ENCODE data around the gene FARS2.

FARS2 gene

DNA sequence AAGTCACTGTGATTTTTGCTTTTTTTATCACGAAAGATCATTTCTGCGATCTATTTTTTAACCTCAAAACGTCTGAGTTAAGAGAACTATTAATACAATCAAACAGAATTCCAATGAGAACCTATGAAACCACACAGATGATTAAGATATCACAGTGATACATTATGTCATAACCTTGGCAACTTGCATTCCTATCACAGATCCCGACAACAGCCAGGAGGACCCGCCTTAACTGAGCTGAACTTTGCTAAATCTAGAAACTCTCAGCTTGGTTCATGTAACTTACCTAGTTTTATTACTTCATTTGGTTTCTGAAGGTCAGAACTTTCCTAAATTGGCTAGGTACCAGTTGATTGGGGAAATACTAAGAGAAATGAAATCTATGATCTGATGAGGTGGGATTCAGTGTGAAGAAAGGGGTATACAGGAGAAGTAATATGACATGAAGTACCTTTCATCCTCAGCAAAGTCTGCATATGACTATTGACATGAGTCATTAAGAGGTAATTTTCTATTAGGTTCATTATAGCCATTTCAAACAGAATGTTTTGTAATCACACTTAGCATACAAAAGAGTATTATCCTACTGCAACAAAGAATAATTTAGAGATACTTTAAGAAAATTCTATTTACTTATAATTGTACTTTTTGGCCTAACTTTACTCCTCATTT, 11.7 kb upstream of the FARS2 start:
- DNase-seq (ENCODE audit: low read depth, low spot score), result no peak

DNA sequence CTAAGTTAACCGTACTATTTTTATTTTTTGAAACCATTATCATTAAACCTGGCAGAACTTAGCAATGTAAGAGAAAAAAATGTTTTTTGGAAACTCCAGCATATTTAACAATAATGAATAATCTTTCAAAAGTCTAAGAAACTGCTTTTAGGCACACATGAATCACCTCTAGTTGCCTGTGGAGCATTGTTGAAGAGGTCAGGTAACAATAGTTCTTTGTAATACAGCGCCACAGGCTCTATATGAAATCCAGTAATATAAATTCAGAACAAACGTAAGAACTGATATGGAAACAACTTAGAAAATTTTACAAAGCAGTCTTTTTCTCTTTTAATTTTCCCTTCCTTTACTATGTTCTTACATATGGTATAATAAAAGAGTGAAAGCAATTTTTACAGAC, 10.9 kb upstream of the FARS2 start:
- DNase-seq (ENCODE audit: low read depth, low spot score), result no peak

DNA sequence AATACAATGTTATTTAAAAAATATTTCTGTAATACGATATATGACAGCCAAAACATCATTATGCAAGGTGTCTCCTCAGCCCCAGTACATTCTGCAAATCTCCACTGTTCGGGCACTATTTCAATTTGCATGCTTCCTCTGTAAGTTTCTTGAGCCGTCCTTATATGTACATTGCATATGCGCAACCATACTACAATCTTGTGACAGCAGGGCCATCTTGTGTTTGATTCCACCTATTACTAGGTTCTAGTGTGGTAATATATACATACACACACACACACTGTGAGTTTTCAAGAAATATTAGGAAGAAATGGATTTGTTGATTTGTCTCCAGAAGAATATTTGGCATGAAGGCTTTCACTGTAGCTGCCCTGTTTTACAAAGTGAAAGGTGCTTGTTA, 10.4 kb upstream of the FARS2 start:
- DNase-seq (ENCODE audit: low read depth, low spot score), result no peak

DNA sequence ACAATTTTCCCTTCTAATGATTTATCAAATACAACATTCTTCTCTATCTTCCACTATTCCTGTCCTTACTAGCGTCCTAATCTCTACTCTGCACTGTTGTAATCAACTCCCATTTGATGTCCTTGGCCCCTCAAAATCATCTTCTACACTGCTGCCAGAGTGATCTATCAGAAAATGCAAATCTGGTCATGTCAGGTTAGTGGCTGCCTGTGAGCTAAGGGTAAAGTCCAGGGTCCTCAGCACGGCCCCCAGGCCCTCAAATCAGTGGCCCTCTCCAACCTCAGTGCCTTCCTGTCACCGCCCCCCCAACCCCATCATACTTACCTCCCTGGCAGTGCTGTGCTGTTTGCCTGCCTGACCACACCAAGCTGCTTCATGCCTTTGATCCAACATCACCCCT, 4.4 kb upstream of the FARS2 start:
- DNase-seq (ENCODE audit: low read depth, low spot score), result no peak

DNA sequence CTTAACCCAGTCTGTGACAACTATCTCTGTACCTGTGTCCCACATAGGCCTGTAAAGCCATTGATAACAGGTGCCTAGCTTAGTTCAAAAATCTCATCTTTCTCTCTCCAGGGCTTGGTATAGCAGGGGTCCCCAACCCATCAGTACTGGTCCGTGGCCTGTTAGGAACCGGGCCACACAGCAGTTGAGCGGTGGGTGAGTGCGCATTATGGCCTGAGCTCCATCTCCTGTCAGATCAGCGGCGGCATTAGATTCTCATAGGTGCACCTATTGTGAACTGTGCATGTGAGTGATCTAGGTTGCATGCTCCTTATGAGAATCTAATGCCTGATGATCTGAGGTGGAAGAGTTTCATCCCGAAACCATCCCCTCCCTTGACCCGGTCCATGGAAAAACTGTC, 3.9 kb upstream of the FARS2 start:
- DNase-seq (ENCODE audit: low read depth, low spot score), result no peak

DNA sequence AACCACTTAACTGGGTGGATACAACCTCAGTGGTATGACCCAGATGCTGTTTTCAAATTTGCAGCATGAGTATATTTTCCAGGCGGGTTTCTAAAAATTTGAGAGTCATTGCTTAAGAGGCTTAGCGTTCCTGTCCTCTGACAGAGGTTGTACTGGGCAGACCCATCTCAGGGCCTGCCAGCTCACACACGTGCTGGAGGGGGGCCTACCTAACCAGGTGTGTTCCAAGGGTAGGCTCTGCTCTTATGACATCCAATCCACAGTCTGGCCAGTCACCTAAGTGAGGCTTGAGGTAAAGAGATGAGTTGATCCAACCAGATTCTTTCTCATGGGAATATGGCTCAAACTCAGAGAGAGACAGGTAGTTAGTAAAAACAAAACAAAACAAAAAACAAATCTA, 1.9 kb upstream of the FARS2 start:
- DNase-seq (ENCODE audit: low read depth, low spot score), result no peak

DNA sequence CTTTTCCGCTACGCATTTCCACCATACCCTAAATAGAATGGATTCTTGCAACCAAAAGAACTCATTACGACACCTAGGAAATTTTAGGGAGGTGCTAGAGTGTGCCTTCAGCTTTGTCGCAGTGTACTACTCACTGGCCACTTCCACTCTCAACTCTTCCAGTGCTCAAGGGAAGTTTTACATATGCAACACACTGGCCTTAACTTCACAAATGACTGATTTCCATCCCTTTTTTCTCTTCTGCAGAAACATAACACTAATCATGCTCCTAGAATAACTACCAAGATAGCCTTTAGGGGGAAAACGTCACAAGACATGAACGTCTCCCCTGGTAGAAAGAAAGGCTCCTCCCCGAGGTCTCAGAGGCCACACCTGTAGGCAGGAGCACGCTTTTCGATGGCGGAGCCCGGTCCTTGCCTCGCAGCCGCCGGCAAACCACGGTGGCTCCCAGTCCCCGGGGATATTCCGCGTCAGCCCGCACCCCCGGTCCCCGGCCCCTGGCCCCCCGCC, 1.1 kb upstream of the FARS2 start:
- DNase-seq (ENCODE audit: low read depth, low spot score), result peak; percentile 75

DNA sequence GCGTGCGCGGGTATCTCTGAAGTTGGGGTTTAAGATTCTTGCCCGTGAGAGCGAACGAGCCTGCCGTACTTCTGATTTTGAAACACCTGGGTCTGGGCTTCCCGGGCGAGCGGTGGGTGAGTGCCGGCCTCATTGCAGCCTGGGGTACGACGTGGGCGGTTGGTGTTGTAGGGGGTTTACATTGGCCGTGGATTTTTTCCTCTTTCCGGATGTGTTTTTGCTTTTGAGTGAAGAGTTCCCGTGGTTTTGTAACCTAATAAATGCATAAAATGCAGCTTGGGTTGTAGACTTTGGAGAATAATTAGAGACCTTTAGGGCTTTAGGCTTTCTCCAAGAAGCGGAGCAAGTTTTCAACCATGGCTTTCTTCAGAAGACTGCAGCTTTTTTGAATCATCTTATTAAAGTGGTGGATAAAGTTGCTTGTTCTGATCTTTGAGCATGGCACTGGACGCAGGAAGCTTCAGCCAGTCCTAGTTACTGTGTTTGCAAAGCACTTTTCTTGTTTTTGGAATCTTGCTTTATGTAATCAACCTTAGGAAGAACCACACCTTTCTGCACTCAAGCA, 314 bp downstream of the FARS2 start:
- DNase-seq (ENCODE audit: low read depth, low spot score), result peak; percentile 11

DNA sequence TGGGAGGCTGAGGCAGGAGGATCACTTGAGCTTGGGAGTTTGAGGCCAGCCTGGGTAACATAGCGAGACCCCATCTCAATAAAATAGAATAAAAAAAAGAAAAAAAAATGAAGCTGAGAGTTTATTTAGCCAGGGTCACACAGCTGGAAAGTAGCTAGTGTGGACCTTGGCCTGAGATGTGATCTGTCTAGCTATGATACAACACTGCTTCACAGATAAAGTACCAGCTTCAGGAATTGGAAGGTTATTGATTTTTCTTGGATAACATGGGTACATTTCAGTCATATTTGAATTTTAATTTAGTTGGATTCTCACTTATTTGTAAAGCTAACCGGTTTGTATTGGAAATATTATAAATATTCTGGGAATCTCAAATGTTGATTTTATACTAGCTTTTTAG, 5.1 kb downstream of the FARS2 start:
- no peak for DNase-seq (ENCODE audit: low read depth, low spot score)

DNA sequence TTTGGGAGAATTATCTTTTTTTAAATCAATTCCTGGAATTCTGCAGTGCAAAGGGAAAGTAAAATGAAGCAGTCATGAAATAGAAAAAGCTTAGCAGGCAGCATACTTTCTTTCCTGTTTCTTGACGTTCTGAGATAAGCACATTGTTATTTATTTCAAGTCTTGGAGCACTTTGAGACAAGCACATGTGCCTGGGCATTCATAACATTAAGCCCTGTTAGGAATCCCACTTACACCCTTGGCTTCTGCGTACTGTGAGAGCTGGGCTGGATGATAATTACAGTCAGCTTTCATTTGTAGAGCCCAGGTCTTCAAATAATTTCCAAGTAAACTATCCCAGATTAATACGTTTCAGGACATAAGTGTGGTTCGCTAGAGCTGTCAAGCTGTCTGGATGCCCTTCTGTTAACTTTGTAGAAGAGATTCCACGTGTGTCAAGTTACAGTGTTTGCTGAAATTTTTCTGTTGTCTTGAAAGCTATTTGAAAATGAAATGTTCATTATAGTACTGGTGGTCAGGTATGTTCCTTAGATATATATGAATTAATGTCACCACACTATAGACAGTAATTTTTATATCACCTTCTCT, 8.9 kb downstream of the FARS2 start:
- DNase-seq (ENCODE audit: low read depth, low spot score), result no peak

DNA sequence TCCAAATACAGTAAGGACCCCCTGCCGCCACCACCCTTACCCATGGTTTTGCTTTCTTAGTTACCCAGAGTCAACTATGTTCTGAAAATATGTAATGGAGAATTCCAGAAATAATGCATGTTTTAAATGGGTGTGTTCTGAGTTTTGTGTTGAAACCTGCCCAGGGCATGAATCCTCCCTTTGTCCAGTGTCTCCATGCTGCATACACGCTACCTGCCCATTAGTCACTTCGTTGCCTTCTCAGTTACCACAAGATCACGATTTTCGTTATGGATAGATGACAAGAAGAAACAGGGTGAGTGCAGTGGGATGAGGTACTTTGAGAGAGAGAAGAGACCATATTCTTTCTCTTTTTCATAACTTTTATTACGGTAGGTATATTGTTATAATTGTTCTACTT, 10.6 kb downstream of the FARS2 start:
- DNase-seq (ENCODE audit: low read depth, low spot score), result no peak

DNA sequence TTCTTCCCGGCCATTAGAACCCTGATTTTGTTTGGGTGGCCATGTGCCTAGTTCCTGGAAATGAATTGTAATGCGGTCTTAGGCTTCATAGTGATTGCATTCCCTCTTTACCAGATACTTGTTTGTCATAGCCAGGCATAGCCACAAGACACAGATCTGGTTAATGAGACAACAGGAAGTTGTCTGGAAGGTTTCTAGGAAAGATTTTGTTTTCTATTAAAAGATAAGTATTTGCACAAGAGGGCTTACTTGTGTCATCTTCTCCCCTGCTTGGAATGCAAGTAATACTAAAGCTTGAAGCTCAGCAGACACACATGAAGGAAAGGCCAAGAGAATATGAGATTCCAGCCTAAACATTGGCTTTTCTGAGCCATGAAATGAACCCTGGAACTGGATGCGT, 12.9 kb downstream of the FARS2 start:
- DNase-seq (ENCODE audit: low read depth, low spot score), result no peak

DNA sequence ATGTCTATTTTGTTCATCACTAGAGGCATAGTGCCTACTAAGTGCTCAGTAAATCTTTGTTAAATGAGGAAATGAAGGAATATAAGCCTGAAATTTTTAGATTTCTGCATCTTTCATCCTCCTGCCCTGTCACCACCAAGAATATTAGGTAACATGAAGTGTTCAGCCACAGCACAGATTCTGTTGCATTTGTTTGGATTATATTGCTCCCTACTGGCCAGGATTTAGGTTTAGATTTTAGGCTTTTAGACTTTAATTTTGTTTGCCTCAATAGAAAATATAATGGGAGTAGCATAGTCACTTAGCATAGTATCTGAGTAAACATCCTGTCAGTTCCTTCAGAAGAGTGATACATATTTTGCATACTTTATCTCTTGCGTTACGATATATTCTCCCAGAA, 14.2 kb downstream of the FARS2 start:
- DNase-seq (ENCODE audit: low read depth, low spot score), result no peak

DNA sequence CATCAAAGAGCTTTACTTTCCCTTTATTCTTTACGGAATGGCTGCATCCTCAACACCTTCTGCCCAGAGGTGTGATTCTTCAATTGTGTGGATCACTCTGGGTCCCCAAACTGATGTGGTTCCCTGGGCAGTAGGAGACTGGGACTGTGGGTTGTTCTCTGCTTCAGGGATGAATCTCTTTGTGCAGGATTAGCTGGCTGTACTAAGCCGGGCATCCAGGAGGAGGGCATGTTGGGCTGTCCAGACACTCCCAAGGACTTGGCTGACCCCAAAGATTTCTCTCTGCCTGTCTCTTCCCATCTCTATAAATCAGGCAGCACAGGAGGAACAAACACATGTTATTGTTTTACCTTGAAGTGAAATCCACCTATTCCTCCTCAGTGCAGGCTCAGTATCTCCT, 15.3 kb downstream of the FARS2 start:
- DNase-seq (ENCODE audit: low read depth, low spot score), result no peak

DNA sequence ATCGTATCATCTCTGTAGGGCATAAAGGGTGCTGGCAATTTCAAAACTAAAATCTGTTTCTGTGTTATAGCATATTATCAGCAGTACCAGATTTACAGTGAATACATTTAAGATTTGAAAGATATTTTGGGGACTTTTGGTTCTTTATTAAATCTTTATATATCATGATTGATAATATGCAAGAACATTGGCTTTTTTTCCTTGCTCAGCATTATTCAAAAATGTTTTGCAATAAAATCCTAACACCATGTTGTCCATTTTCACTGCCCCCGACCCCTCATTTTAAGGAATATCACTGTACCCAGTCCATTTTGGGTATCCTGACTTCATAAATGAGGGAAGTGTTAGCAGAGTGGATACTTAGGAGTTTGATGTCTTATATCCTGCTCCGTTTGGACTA, 16.3 kb downstream of the FARS2 start:
- DNase-seq (ENCODE audit: low read depth, low spot score), result no peak

DNA sequence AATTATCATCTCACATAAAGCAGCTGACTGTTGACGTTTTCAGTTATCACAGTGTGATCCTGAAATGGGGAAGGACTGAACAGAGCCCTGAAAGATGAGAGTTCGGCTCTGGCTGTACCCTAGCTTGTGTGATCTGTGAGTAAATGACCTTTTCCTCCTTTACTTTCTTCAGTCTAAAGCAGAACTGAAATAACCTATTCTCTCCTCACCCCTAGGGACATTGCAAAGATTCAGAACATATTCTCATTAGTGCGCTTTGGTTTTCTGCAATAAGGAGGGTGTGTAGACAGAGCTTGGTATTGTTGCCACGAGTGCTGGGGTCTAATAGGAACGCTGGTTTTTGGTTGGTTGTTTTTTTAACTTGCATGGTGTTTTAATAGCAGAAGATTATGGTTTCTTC, 16.7 kb downstream of the FARS2 start:
- DNase-seq (ENCODE audit: low read depth, low spot score), result no peak

DNA sequence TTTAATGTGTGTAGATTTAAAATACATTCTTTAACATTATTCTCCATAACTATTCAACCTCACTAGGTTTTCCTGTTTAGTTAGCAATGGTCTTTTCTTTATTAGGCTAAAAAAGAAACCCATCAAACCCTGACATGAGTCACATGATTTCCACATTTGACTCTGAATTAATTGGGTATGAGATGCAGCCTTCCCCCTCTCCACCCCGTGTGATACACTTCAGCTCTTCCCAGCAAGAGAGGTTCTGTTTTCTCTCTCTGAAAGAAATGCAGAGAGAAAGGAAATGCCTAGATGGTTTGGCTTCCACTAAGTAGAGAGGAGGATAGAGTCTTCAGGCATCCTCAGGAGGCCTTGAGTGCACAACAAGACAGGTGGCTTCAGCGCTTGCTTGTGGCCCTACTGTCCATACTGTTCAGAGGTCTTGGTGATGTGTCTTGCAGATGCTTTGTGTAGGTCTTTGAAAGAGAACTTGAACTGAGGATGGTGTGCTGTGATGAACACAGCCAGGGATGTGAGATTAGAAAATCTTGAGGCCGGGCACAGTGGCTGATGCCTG, 17.3 kb downstream of the FARS2 start:
- DNase-seq (ENCODE audit: low read depth, low spot score), result no peak

DNA sequence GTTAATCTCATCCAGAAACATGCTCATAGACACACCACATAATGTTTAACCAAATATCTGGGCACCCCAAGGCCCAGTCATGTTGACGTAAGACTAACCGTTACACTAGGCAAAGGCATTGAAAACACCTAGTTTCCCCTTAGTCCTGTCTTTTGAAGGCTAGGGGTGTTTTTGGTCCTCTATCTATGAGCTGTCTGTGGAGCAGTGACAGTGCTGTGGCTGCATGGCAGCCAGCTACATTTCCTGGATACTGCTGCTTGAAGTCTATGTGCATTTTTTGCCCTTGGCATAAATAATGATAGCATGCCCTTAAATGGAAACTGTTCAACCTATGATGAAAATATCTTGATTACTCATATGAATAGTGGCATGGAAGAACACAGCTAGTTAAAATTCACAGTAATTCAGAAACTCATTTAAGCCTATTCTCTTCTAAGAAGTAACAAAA, 18.6 kb downstream of the FARS2 start:
- no peak for DNase-seq (ENCODE audit: low read depth, low spot score)

DNA sequence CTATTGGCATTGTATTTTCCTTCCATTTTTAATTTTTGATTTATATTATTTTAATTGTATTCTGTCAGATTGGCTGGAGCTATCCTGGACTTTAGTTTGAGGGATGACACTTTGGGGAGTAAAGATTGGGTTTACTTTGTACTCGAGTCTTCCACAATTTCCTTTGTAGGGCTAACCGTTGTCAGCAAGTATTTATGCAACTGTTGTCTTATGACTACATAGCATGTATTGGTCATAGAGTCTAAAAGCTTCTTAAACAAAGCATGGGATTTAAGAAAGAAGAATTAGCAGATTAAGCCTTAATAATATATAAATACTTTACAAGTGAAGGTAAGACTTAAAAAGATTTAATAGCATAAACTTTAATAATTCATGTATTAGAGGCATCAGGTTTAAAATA, 19.6 kb downstream of the FARS2 start:
- DNase-seq (ENCODE audit: low read depth, low spot score), result no peak

DNA sequence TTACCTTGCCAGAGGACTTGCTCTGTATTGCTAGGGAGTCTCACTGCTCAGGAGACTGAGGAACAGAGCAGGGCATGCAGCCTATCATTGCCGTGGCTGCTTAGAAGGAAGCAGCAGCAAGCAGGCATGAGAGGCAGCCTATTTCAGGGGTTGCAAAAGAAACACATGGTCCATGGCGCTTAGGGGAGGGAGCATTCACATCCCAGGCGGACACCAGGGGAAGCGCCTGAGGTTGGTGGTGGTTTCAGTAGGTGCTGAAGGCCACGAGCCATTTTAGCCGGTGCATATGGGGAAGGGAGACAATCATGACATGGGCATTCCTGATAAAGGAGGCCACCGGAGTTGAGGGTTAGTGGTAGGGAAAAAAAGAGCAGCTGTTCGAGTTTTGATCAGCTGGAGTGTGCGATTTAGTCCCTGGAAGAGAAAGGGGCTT, 20.9 kb downstream of the FARS2 start:
- DNase-seq (ENCODE audit: low read depth, low spot score), result peak; percentile 28

DNA sequence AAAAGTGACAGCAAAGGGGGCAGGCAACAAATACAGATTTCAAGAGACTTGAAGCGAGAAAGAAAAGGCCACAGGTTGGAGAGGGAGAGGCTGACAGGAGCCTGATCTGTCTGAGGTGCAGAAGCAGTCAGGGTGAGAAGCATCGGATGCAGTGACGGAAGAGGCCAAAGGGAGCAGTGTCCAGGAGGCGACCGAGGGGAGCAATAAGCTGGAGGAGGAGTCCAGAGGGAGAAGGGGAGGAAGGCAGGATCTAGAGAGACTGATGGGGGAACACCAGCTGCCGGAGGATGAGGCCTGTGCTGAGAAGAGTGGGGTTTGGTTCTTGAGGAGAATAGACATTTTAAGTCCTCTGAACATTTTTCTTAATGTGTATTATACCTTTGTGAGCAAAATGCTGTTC, 23.8 kb downstream of the FARS2 start:
- DNase-seq (ENCODE audit: low read depth, low spot score), result no peak

DNA sequence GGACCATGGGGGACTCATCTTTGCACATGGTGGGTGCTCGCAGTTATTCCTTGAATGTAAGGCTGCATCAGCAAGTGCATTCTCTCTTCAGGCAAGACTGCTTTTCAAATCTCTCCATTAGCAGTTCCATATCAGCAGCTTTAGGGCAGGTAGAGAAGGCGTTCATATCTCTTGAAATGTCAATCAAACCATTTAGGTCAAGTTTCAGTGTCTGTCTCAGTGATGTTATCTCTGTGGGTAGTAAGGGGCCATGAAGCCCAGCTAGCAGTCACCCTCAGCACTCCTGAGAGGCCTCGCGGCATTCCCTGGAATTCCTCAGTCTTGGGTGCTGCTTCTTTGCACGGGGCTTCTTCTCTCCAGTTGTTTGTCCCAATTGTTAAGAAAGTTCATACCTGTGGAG, 24.2 kb downstream of the FARS2 start:
- DNase-seq (ENCODE audit: low read depth, low spot score), result no peak

DNA sequence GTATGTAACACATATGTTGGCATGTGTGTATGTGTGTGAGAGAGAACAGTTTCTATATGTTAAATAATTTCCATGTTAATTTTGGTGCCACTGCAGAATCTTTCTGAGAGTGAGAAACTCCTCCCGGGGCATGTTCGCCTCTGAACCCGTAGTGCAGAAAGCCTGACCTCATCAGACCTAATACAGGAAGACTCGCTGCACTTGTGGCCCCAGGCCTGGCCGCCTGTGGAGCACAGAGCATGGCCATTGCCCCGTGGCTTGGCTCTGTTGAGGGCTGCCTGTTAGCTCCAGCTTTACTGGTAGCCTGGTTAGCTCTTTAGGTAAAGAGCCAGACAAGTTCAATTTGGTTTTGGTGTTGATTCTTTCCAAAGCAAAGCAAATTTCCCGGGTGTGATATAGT, 25.5 kb downstream of the FARS2 start:
- no peak for DNase-seq (ENCODE audit: low read depth, low spot score)

Measured in astrocyte of the hippocampus (primary cell).